HG02798 (cell line): Measurements from ENCODE around the gene GNB1L.

Experiments
- ATAC-seq: cut with Tn5 transposase; IDR thresholded peaks from one replicate; pipeline ENCODE4 v1.9.1; 2021; ENCODE audit warnings: mild to moderate bottlenecking; ENCODE audit not compliant: unreplicated experiment, poor library complexity

Gene GNB1L

GRCh38 chr22:19831016-19831415, 23.7 kb downstream of the GNB1L start:
- ATAC-seq, result no peak

GRCh38 chr22:19828035-19828401, 26.7 kb downstream of the GNB1L start:
- ATAC-seq, result no peak

GRCh38 chr22:19827341-19828034, 27.2 kb downstream of the GNB1L start:
- ATAC-seq, result no peak

DNA sequence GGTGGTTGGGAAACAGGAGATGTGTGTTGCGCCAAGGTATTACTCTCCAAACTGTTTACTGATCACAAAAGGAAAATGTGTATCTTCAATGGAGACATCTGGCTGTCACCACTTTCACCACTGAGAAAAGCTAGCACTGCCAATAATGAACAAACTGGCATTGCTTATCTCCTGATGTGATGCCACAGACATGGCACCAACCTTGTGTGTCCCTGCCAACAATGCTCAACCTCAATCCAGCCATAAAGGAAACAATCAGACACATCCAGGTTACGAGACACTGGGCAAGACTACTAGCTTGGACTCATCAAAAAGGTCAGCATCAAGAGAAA, 28.1 kb downstream of the GNB1L start:
- ATAC-seq, result no peak

DNA sequence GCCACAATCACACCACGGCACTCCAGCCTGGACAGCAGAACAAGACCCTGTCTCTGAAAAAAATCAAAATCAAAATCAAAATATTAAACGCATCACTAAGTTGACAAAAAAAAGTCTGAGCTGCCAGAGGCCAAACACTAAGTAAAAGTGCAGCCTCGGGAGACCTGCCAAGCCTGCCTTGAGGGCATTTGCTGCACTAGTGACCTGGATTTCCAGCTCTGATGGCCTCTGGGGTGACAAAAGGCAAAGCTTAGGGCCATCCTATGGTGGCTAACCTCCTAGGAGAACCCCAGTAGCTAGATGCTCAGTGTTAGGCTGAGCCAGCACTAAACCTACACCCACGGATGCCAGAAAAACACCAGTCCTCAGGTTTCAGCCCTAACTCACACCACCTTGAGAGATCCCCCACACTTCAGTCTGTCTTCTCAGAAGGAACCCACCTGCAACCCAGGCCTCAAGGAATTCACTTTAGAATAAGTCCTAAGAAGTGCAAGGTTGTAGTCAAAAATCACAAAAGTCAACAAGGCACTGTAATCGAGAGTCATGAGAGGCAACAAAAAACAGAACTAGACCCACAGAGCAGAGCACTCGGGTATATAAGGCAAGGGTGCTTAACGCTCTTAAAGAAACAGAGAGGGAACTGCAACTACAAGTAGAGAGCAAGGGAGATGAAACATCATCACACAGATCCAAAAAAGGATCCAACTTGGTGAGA, 28.6 kb downstream of the GNB1L start:
- ATAC-seq, result no peak

DNA sequence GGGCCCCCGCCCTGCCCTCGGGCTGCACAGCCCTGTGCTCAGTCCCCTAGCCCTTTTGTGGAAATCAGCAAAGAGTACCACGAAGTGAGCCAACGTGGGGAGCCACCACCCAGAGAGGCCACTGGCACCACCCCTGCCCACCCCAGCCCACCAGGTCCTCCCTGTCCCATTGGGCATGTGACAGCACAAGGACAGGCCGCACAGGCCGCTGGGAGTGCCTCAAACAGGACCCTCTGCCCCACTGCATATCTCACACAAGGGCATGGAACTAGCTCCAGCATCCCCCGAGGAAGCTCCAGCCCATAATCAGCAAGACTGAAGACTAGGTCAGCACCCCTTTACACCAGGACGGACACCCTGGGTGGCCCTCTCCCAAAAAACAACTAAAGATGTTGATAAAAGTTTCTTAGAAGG, 29.7 kb downstream of the GNB1L start:
- no peak for ATAC-seq

- no peak for ATAC-seq
Observed at GRCh38 chr22:19824212-19824925, 30.3 kb downstream of the GNB1L start.

GRCh38 chr22:19823902-19824211, 30.8 kb downstream of the GNB1L start:
- no peak for ATAC-seq

DNA sequence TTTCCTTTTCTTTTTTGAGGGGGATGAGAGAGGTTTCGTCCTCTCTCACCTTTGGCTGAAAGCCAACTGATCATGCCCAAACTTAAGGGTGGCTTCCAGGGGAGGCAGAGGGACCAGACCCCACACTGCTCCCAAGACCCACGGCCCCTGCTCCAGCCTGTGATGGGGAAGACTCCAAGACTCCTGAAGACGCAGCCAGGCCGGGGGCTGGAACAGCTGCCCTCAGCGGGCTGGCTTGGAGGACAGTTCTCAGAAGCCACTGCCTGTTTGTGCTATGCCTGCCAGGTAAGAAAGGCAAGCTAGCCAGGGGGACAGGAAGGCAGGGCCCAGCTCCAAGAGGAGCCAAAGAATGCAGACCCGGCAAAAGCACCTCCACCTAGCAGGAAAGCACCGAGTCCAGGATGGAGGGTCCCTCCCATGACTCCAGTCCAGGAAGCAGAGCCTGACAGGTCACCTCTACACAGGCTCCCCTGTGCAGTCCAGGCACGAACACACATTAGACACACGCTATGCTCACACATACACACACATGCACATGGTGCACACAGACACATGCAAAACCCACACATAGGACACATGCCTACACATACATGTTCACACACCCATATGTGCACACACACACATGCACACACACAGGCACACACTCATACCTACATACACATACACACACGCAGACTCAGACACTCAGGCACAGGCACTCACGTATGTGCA, 31.3 kb downstream of the GNB1L start:
- no peak for ATAC-seq

DNA sequence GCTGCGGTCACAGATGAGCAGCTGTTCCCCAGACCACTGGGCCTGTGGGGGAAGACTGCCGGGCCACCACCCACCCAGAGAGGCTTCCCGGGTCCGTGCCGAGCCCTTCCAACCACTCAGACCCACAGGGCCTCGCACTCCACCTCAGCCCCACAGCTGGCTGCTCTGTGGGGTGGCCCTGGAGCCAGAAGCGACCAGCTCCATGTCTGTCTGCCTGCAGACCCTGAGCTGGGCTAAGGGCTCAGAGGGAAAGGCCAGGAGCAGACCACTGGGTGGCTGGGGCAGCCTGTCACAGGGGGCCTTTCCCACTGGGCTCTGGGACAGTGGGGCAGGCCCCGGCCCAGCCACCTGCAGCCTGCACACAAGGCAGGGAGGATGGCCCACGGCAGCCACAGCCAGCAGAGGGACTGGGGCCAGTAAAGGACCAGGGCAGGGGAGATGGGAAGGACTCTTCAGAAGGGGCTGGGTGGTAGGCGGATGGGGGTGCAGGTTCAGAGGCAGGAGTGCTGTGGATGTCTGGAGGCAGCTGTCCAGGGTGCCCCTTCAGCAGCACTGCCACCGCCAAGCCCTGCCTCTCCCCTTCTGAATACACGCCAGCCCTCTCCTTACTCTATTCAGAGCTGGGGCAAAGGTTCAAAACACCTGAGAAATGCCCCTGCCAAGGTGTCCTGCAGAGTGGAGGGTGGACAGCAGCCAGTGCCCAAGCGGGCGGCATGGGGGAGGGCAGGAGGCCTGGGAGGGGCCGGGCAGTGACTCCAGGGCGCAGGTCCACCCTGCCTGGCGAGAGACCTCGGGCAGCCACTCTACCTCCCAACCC, 32.2 kb downstream of the GNB1L start:
- ATAC-seq, result no peak

DNA sequence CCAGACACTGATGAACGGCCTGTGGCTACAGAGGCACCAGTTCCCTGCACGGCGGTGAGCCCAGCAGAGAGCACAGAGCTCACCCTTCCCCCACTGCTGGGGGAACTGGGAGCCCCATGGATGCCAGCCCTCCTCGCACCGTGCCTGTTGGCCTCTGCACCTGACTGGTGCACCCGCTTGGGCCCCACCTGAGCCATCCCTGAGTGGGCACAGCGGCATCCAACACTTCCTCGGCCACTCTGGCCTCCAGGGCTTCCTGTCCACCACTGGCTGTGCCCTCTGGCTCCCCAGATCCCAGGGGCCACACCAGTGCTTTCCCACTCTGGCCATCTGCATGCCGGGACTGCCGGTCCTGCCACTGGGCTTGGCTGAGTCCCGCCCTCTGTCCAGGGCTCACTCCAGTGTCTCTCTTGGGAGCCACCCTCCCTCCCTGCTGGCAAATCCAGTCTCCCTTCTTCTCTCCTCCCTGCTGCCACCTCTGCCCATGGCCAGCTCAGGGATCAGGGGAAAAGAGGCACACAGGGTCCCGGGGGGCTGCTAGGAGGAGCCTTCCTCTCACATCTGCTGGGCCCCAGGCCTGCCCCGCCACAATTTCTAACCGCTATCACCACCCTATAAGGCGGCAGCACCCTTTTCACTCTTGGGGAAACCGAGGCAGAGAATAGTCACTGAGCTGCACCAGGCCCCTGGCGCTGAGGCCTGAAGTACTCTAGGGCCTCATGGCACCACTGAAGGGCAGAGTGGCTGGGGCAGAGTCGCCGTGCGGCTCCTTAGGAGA, 33.0 kb downstream of the GNB1L start:
- no peak for ATAC-seq

- no peak for ATAC-seq
Observed at GRCh38 chr22:19820880-19821522, 33.7 kb downstream of the GNB1L start.

- no peak for ATAC-seq
Observed at GRCh38 chr22:19819911-19820879, 34.5 kb downstream of the GNB1L start.

DNA sequence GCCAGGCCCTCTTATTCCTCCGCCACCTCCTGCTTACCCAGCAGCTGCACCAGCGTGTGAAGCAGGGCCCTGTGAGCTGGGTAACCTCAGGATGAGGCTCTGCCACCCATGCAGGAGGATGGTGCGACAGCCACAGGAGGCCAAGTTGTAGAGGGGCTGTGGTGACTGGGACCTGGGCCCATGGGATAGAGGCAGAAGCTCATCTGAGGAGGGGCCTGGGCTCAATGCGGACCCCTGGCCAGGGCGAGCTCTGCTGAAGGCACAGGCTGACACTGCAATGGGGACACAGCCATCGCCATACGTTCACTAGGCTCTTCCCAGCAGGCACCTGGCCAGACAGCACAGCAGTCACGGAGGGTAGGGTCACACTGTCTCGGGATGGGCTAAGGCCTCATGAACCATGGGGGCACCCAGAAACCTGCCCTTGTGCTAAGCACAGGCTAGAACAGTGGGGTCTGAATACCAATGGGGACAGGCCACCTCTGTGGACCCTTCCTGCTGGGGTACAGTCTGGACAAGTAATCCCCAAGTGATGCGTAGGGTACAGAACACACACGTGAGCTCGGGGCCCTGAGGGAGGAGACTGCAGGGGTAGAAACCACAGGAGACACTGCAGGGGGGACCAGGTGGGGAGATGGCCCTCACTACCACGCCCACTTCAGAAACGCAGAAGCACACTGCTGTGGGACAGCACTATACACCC, 35.3 kb downstream of the GNB1L start:
- ATAC-seq, result no peak

DNA sequence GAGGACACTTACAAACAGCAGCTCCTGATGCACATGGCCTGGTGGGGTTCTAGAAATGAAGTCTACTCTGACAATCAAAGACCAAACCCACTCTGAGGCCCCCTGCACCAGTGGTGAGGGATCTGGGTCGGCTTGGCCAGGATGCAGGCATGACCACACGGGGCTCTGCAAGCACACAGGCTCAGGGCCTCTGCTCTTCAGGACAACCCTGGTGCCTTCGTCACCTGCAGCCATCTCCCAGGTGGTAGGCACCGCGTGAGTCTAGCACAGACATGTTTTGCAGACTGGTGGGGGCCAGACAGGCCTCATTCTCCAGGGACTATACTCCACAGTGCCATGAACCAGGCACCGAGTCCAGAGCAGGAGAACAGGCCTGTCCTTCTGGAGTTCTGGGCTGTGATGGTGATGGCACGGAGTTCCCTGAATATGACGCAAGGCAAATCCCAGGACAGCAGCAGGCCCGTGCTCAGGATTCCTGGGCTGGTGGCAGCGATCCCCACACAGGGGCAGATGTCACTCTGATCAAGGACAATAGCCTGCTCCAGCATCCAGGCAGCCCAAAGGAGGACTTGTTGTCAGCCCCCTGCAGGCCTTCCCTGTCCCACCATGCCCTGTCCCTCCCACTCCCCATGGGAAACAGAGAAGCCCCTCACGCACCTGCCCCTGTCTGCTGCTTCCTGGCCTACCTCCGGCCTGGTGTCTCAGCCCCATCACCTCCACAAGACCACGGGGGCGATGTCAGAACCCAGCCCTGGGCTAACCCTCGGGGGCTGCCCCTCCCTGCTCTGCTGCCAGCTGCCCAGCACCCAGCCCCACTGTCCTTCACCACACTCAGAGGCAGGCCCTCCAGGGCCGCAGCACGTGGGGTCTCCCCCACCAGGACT, 36.1 kb downstream of the GNB1L start:
- ATAC-seq, result no peak

DNA sequence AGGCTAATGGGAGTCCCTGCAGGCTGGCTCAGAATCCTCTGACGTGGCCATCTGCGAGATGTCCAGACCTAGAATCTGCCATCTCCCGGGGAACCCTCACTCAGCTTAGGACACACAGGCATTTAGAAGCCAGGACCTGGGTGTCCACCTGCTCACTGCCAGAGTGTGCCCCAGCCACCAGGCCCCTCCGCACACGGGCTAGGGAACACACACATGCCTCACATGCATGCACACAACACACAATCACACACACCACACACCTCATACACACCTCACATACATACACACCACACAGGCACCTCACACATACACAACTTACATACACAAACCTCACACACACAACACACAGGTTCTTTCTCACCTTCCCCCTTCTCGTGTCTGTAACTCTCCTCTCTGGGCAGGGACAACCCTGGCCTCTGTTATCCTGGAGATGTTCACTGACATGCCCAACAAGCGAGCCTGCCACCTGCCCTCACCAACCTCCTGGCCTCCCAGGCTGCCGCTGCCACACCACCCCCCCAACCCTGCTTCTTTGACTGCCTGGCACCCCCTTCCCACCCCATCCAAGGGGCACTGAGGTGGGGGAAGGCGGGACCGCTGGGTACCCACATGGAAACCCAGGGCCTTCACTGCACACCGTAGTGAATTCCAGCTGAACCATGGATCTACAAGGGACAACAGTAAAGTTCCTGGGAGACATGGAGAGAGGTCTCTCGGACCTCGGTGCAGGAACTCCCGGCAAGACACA, 38.1 kb downstream of the GNB1L start:
- ATAC-seq, result no peak
